HepG2 (cell line): Measurements from ENCODE around the gene DDX10. TPM values are rescaled to one million over a fixed set of nuclear protein-coding genes. Genes with fewer than 3 reads are reported as not detected.

Source experiments
- ARNTL ChIP-seq: sonication (generic); formaldehyde crosslinking; IDR thresholded peaks from 2 replicates; pipeline ENCODE4 v1.4.0; 2020; ENCODE audit warnings: mild to moderate bottlenecking, missing genetic modification reagents
- ATRX ChIP-seq: sonication (generic); formaldehyde crosslinking; IDR thresholded peaks from 2 replicates; pipeline ENCODE4 v1.4.0; 2020; ENCODE audit warnings: missing genetic modification reagents, borderline replicate concordance
- CBX5 ChIP-seq: sonication (generic); formaldehyde crosslinking; IDR thresholded peaks from 2 replicates; pipeline ENCODE4 v1.4.0; 2020; ENCODE audit warnings: missing genetic modification reagents, borderline replicate concordance
- E2F1 ChIP-seq: sonication (generic); formaldehyde crosslinking; IDR thresholded peaks from 2 replicates; pipeline ENCODE4 v1.5.0; 2020; ENCODE audit warnings: missing genetic modification reagents
- FIP1L1 ChIP-seq: fragments of 200-400 bp; formaldehyde crosslinking; IDR thresholded peaks from 2 replicates; pipeline ENCODE4 v1.6.1; 2018; ENCODE audit warnings: low read depth, mild to moderate bottlenecking, low read length, moderate library complexity, borderline replicate concordance; ENCODE audit not compliant: insufficient read depth
- GABPB1 ChIP-seq: IDR thresholded peaks from 2 replicates; pipeline ENCODE4 v1.6.1; 2016; ENCODE audit warnings: mild to moderate bottlenecking, missing genetic modification reagents, moderate library complexity, missing compliant biosample characterization
- GATA4 ChIP-seq: sonication (generic); IDR thresholded peaks from 2 replicates; pipeline ENCODE4 v1.6.1; 2016; ENCODE audit warnings: antibody characterized with exemption, low read depth, borderline replicate concordance
- HDAC1 ChIP-seq: sonication (generic); formaldehyde crosslinking; IDR thresholded peaks from 2 replicates; pipeline ENCODE4 v1.5.1; 2020; ENCODE audit warnings: mild to moderate bottlenecking, missing genetic modification reagents
- JUND ChIP-seq: sonication (generic); formaldehyde crosslinking; IDR thresholded peaks from 2 replicates; pipeline ENCODE4 v1.8.0; 2022; ENCODE audit warnings: mild to moderate bottlenecking, missing genetic modification reagents
- KLF11 ChIP-seq: IDR thresholded peaks from 2 replicates; pipeline ENCODE4 v1.6.1; 2016; ENCODE audit warnings: missing compliant biosample characterization
- LRRFIP1 ChIP-seq: sonication (generic); formaldehyde crosslinking; conservative IDR thresholded peaks from 2 replicates; pipeline ENCODE4 v1.4.0; 2020; ENCODE audit warnings: missing genetic modification reagents
- MED1 ChIP-seq: sonication (generic); formaldehyde crosslinking; IDR thresholded peaks from 2 replicates; pipeline ENCODE4 v1.4.0; 2020; ENCODE audit warnings: missing genetic modification reagents
- NFRKB ChIP-seq: fragments of 450-650 bp; IDR thresholded peaks from 2 replicates; pipeline ENCODE4 v1.6.1; 2017
- PBX3 ChIP-seq: sonication (generic); formaldehyde crosslinking; IDR thresholded peaks from 2 replicates; pipeline ENCODE4 v1.8.1; 2023; ENCODE audit warnings: missing genetic modification reagents, inconsistent platforms, borderline replicate concordance
- RAD51 ChIP-seq: fragments of 450-650 bp; IDR thresholded peaks from 2 replicates; pipeline ENCODE4 v1.6.1; 2016; ENCODE audit warnings: borderline replicate concordance
- TCF7L2 ChIP-seq: IDR thresholded peaks from 2 replicates; pipeline ENCODE4 v1.6.1; 2011; ENCODE audit warnings: mild to moderate bottlenecking, low read depth, low read length, moderate library complexity
- ZBTB21 ChIP-seq: sonication (generic); formaldehyde crosslinking; IDR thresholded peaks from 2 replicates; pipeline ENCODE4 v1.4.0; 2020; ENCODE audit warnings: missing genetic modification reagents
- ZNF160 ChIP-seq: sonication (generic); formaldehyde crosslinking; IDR thresholded peaks from 2 replicates; pipeline ENCODE4 v1.8.0; 2022; ENCODE audit warnings: mild to moderate bottlenecking, inconsistent platforms, missing genetic modification reagents
- ZNF343 ChIP-seq: sonication (generic); formaldehyde crosslinking; IDR thresholded peaks from 2 replicates; pipeline ENCODE4 v1.4.0; 2020; ENCODE audit warnings: mild to moderate bottlenecking, missing genetic modification reagents
- ZNF563 ChIP-seq: sonication (generic); formaldehyde crosslinking; IDR thresholded peaks from 2 replicates; pipeline ENCODE4 v1.8.0; 2022; ENCODE audit warnings: mild to moderate bottlenecking, moderate library complexity, missing genetic modification reagents
- ZNF576 ChIP-seq: sonication (generic); formaldehyde crosslinking; IDR thresholded peaks from 2 replicates; pipeline ENCODE4 v1.4.0; 2020; ENCODE audit warnings: mild to moderate bottlenecking, missing genetic modification reagents
- ZXDC ChIP-seq: sonication (generic); formaldehyde crosslinking; IDR thresholded peaks from 2 replicates; pipeline ENCODE4 v1.5.0; 2020; ENCODE audit warnings: mild to moderate bottlenecking, missing genetic modification reagents
- polyA plus RNA-seq, 8 experiments: library from polyadenylated mRNA; depleted of rRNA in 3 of 8; stranded (reverse) in 7 of 8; unstranded in 1 of 8; fragments of >200 nt; fragmentation: Illumina TruSeq in 4 of 8; extraction: Trizol in 4 of 8; gene quantifications; 2 replicates each; pipeline versions ENCODE4 v1.2.1 to v1.2.3, GENCODE V29; 2011 to 2016; ENCODE audit warnings: low read depth in 4 of 8, missing spikeins in 1 of 8, mixed read lengths in 1 of 8; ENCODE audit not compliant: insufficient read depth in 1 of 8
- total RNA-seq, 5 experiments: library from RNA; depleted of rRNA; stranded (reverse); fragments of >200 nt; fragmentation: Illumina TruSeq; extraction: Trizol; gene quantifications; 2 replicates each; pipeline ENCODE4 v1.2.3, GENCODE V29; 2016; ENCODE audit warnings: low read depth in 1 of 5

DDX10 gene
- total and polyA plus RNA-seq, 2 of the 13 experiments (the other 11 are each of a cell fraction or from before 2014, with no cell fraction given), result 17.0 to 32.0 TPM

GRCh38 chr11:108664730-108665525 is at the start of gene DDX10 (continued):
- TF ChIP-seq KLF11 (no peak), ZBTB21 (peak; percentile 89), CBX5 (CRISPR knock-in tag) (peak; percentile 15; the same call in 1 of the 2 replicates), PBX3 (no peak), GABPB1 (CRISPR knock-in tag) (peak; percentile 95), TCF7L2 (no peak), ZNF563 (CRISPR knock-in tag) (no peak; the same call in 1 of the 2 replicates), RAD51 (no peak), LRRFIP1 (CRISPR knock-in tag) (no peak), NFRKB (no peak), ARNTL (CRISPR knock-in tag) (0 out of 2 replicates have a peak, but pooled peaks have one; percentile 38), ZXDC (CRISPR knock-in tag) (no peak), ZNF343 (CRISPR knock-in tag) (no peak), MED1 (CRISPR knock-in tag) (peak; percentile 11), E2F1 (no peak; the same call in 1 of the 2 replicates), ATRX (CRISPR knock-in tag) (no peak), ZNF576 (CRISPR knock-in tag) (no peak), ZNF160 (CRISPR knock-in tag) (no peak), HDAC1 (peak; percentile 59; the same call in 1 of the 2 replicates), FIP1L1 (no peak), GATA4 (no peak), JUND (no peak)
